ENCODE measurements around the gene UBE2F. TPM values are rescaled to one million over a fixed set of nuclear protein-coding genes. Genes with fewer than 3 reads are reported as not detected.

UBE2F gene
- total and polyA plus RNA-seq, 9 of the 15 experiments (the other 6 are each of a cell fraction or from before 2014, with no cell fraction given) = 18.1 to 88.1 (median 53.0) TPM

- no peak for TF ChIP-seq ATF6 (CRISPR knock-in tag; IDR thresholded peaks at IDR 0.05)
- no peak for TF ChIP-seq MLX (CRISPR knock-in tag; conservative IDR thresholded peaks at IDR 0.05)
- TF ChIP-seq RHOXF2B (CRISPR knock-in tag; conservative IDR thresholded peaks at IDR 0.05) = no peak
- no peak for TF ChIP-seq PRMT5 (CRISPR knock-in tag; IDR thresholded peaks at IDR 0.05)
- TF ChIP-seq E2F6 (IDR thresholded peaks at IDR 0.05; ENCODE audit: borderline replicate concordance in 1 of 2, extremely low read depth in 1 of 2, insufficient read depth in 1 of 2, insufficient read length in 1 of 2, low read depth in 1 of 2, low read length in 1 of 2, poor library complexity in 1 of 2, severe bottlenecking in 1 of 2) = no peak
- TF ChIP-seq U2AF2 (optimal IDR thresholded peaks at IDR 0.05; ENCODE audit: low read depth, low read length) = no peak
- TF ChIP-seq TSHZ1 (CRISPR knock-in tag; IDR thresholded peaks at IDR 0.05) = no peak
Measured at GRCh38 chr2:238032755-238033337, 66.0 kb downstream of the UBE2F start (continued).

Data from K562 (cell line).